Measurements from ENCODE around the gene JARID2.
"Not testable (repeated sequence)": the region's sequence is repeated elsewhere in the genome, so short reads cannot be mapped to it uniquely, and the experiment has no call there.

The JARID2 gene

GRCh38 chr6:15401120-15401519 is 155.3 kb downstream of the JARID2 start:
- no peak for DNase-seq (ENCODE audit: low read depth)

- DNase-seq (ENCODE audit: low read depth) = no peak
Measured at GRCh38 chr6:15401769-15402250, 155.9 kb downstream of the JARID2 start.

GRCh38 chr6:15402406-15403045 is 156.7 kb downstream of the JARID2 start:
- no peak for DNase-seq (ENCODE audit: low read depth)

GRCh38 chr6:15403094-15403755 is 157.4 kb downstream of the JARID2 start:
- DNase-seq (ENCODE audit: low read depth) = no peak

DNA sequence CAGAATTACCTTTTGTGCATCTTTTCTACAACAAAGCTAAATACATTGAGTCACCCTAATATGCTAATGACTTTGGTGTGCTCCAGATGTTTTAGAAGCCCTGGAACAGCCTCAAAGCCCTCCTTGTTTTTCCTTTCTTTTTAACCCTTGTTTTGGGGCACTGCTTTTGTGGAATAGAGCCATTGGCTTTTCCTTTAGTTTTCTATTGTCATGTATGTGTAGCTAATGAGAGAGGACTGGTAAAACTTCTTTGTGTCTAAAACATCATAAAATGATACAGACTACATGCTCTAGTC is 158.8 kb downstream of the JARID2 start:
- DNase-seq (ENCODE audit: low read depth) = no peak

DNA sequence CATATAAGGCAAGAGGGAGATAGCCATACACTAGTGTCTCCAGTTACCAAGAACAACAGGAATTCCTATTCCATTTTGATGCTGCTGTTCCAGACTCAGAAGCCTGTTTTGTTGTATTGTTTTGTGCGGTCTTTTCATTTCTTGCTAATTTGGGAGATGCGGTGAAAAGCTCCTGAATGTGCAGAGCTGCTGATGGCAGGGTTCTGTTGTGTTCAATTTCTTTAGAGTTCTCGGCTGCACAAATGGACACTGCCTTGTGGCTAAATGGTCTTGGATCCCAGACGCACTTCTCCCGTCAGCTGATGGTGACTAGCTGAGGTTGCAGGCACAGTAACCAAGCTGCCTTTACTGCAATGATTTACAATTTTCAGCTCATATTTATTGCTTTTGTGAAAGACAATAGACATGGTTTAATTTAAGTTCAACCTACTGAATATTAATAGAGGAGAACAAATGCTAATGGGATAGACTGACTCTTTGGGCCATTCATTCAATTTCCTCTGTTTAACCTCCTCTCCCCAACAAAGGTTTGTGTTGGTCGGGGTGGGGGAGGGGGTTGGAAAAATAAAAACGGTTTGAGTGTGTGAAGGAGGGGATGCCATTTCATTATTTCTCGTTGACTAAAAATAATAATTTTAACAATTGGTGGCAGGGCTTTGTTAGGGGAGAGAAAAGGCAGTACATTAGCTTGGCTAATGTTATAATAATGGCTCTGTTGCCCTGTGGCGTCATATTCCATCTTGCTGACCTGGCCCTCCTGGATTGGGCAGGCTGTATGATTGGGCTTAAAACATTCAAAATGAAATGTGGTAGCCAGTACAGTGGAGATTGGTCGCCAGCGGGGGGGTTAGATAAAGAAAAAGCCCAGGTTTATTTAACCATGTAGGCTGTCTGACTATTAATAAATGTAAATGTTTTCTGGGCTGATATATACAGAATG is 159.5 kb downstream of the JARID2 start:
- DNase-seq (ENCODE audit: low read depth) = no peak

GRCh38 chr6:15406452-15406851 is 160.6 kb downstream of the JARID2 start:
- no peak for DNase-seq (ENCODE audit: low read depth)

- no peak for DNase-seq (ENCODE audit: low read depth)
Measured at GRCh38 chr6:15408008-15408407, 162.1 kb downstream of the JARID2 start.

GRCh38 chr6:15408758-15409157 is 162.9 kb downstream of the JARID2 start:
- no peak for DNase-seq (ENCODE audit: low read depth)

- DNase-seq (ENCODE audit: low read depth) = no peak
Measured at GRCh38 chr6:15409301-15410125, 163.6 kb downstream of the JARID2 start.

GRCh38 chr6:15410126-15410391 is 164.2 kb downstream of the JARID2 start:
- no peak for DNase-seq (ENCODE audit: low read depth)

- no peak for DNase-seq (ENCODE audit: low read depth)
Measured at GRCh38 chr6:15410752-15411151, 164.9 kb downstream of the JARID2 start.

- DNase-seq (ENCODE audit: low read depth) = no peak
Measured at GRCh38 chr6:15411766-15412165, 165.9 kb downstream of the JARID2 start.

GRCh38 chr6:15412767-15413166 is 166.9 kb downstream of the JARID2 start:
- DNase-seq (ENCODE audit: low read depth) = no peak

GRCh38 chr6:15413466-15414234 is 167.8 kb downstream of the JARID2 start:
- DNase-seq (ENCODE audit: low read depth) = no peak

DNA sequence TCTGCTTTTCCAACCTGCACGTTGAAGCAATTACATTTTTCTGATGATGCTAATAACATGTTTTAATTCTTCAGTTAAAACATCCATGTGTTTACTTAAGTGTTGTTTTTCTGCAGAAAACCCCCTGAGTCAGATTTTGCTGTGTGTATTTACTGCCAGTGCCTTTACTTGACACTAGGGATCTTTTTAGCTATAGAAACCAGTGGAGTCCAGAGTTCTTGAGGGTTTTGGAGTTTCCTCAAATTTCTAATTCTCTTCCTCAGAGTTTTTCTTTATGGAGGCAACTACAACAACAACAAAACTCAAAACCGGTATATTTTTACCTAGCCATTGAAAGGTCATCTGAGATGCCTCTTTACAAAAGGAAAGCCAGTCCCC is 168.4 kb downstream of the JARID2 start:
- no peak for DNase-seq (ENCODE audit: low read depth)

DNA sequence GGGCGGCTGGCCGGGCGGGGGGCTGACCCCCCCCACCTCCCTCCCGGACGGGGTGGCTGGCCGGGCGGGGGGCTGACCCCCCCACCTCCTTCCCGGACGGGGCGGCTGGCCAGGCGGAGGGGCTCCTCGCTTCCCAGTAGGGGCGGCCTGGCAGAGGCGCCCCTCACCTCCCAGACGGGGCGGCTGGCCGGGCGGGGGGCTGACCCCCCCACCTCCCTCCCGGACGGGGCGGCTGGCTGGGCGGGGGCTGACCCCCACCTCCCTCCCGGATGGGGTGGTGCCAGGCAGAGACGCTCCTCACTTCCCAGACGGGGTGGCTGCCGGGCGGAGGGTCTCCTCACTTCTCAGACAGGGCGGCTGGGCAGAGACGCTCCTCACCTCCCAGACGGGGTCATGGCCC is 169.8 kb downstream of the JARID2 start:
- DNase-seq (ENCODE audit: low read depth) = not testable (repeated sequence)

DNA sequence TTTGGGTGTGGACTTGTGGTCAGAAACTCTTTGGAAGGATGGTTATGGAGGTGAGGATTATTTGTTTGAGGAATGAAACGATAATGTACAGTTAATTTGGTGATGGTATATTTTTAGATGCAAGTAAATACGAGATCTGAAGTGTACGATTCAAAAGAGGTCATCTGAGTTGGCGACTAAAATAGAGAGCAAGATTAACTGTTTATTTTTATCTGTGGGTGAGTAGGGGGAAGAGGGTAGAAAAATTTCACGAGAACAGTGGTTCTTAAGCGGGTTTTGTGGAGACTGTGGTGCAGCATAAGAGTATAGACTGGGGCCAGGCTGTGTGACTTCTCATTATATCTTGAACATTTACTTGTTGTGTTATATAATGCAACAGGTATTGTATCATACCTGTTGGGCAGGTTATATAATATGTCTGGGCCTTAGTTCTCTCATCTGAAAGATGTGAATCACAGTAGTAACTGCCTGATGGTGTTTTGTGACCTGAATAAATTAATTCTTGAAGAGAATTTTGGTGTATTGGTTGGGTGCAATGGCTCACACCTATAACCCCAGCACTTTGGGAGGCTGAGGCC is 171.2 kb downstream of the JARID2 start:
- no peak for DNase-seq (ENCODE audit: low read depth)

- DNase-seq (ENCODE audit: low read depth) = no peak
Measured at GRCh38 chr6:15417811-15418210, 171.9 kb downstream of the JARID2 start.

GRCh38 chr6:15419493-15419892 is 173.6 kb downstream of the JARID2 start:
- DNase-seq (ENCODE audit: low read depth) = no peak

DNA sequence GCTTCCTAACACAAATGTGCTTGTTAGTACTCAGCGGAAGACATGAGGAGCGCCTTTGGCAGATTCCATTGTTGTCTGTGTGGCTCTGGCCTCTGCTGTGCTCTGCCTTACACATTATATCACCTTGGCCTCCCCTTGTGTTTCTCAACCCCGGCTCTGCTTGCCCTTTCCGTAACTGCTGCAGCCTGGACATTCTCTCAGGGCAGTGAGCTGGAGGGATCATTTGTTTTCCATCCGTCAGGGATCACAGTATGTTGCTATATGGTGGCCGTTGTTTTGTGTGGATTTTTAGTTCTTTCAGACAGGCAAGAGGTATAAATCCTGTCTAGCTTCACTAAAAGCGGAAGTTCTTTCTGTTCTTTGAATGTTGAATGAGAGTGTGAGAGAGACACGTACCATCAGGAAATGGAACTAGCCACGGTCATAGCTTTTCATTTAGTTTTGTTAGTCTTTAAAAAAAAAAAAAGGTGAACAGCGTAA is 175.1 kb downstream of the JARID2 start:
- DNase-seq (ENCODE audit: low read depth) = no peak

Measured in activated T-helper 1 cell treated with Interleukin-2 at 50 U/mL for 16 hours (primary cell).